Measurements from ENCODE around the gene SLCO2A1.

Gene SLCO2A1

DNA sequence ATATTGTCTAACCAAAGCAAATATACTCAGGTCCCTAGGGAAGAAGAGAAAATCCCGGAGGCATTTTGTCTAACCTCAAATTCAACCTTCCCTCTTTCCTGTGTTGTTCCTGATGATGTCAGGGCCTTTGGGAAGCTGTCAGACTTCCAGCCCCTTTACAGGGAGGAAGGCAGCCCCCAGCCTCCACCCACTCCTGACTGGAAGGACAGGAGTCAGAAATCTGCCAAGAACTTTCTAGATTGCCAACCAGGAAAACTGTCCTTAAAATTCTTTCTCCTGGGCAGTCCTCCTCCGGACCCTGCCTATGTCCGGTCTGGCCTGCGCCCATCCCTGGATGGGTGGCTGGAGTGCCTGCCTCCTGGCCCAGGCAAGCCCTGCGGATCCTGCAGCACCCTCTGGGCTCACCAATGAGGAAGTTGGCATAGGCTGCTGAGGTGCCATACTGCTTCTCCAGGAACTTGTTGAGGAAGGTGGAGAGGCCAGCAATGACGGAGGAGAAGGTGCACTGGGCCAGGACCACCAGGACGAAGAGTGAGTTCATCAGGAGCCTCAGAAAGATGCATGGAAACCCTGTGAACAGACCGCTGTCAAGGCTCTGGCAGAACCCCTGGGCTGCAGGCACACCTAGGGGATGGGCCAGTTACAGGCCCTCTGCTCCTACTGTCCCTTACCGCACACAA, 81.5 kb downstream of the SLCO2A1 start:
- H3K4me3 ChIP-seq (ENCODE audit: insufficient read depth, low read length, poor library complexity, severe bottlenecking): no peak overlapping the region
- H3F3A ChIP-seq (ENCODE audit: insufficient read depth): no peaks in the 10 kb centered on the region
- no peak overlapping the region for H2AFZ ChIP-seq (ENCODE audit: low read depth, low read length, severe bottlenecking)
- no peak overlapping the region for H3K4me2 ChIP-seq (ENCODE audit: low read depth, low read length, poor library complexity, severe bottlenecking)
- no peaks in the 10 kb centered on the region for H3K9me3 ChIP-seq (ENCODE audit: insufficient read depth, low read length)
- TF ChIP-seq EZH2phosphoT487 (conservative IDR thresholded peaks at IDR 0.05; ENCODE audit: low read length) (no peak), CTCF (IDR thresholded peaks at IDR 0.05; ENCODE audit: insufficient read depth, low read length, poor library complexity, severe bottlenecking) (no peak)
- no peak overlapping the region for H3K9ac ChIP-seq (ENCODE audit: low read length)
- H3K27me3 ChIP-seq (ENCODE audit: low read length): no peaks in the 10 kb centered on the region
- H3K27ac ChIP-seq (ENCODE audit: low read depth, low read length): no peak overlapping the region
- no peaks in the 10 kb centered on the region for H4K20me1 ChIP-seq (ENCODE audit: low read depth, low read length)
- no peaks in the 10 kb centered on the region for H3K36me3 ChIP-seq (ENCODE audit: low read length)
- no peaks in the 10 kb centered on the region for H3K79me2 ChIP-seq (ENCODE audit: insufficient read depth, low read length)
- no peaks in the 10 kb centered on the region for H3K9me2 ChIP-seq (replicated peaks; ENCODE audit: insufficient read depth, low read length)

GRCh38 chr3:133945381-133946095, 84.2 kb downstream of the SLCO2A1 start:
- H3K9me3 ChIP-seq (ENCODE audit: insufficient read depth, low read length): no peaks in the 10 kb centered on the region
- no peak overlapping the region for H3K4me3 ChIP-seq (ENCODE audit: insufficient read depth, low read length, poor library complexity, severe bottlenecking)
- H3K27ac ChIP-seq (ENCODE audit: low read depth, low read length): no peak overlapping the region
- no peak overlapping the region for H2AFZ ChIP-seq (ENCODE audit: low read depth, low read length, severe bottlenecking)
- no peaks in the 10 kb centered on the region for H3F3A ChIP-seq (ENCODE audit: insufficient read depth)
- no peak overlapping the region for H3K4me2 ChIP-seq (ENCODE audit: low read depth, low read length, poor library complexity, severe bottlenecking)
- no peaks in the 10 kb centered on the region for H3K79me2 ChIP-seq (ENCODE audit: insufficient read depth, low read length)
- TF ChIP-seq EZH2phosphoT487 (conservative IDR thresholded peaks at IDR 0.05; ENCODE audit: low read length) (no peak), CTCF (IDR thresholded peaks at IDR 0.05; ENCODE audit: insufficient read depth, low read length, poor library complexity, severe bottlenecking) (no peak)
- H3K9ac ChIP-seq (ENCODE audit: low read length): no peak overlapping the region
- H4K20me1 ChIP-seq (ENCODE audit: low read depth, low read length): no peaks in the 10 kb centered on the region
- no peaks in the 10 kb centered on the region for H3K36me3 ChIP-seq (ENCODE audit: low read length)
- H3K27me3 ChIP-seq (ENCODE audit: low read length): no peaks in the 10 kb centered on the region
- H3K9me2 ChIP-seq (replicated peaks; ENCODE audit: insufficient read depth, low read length): no peaks in the 10 kb centered on the region

- Histone ChIP-seq H3K9me3 (ENCODE audit: insufficient read depth, low read length) (no peaks in the 10 kb centered on the region), H3F3A (ENCODE audit: insufficient read depth) (no peaks in the 10 kb centered on the region), H3K9me2 (replicated peaks; ENCODE audit: insufficient read depth, low read length) (no peaks in the 10 kb centered on the region), H3K4me2 (ENCODE audit: low read depth, low read length, poor library complexity, severe bottlenecking) (no peak overlapping the region), H2AFZ (ENCODE audit: low read depth, low read length, severe bottlenecking) (no peak overlapping the region), H3K79me2 (ENCODE audit: insufficient read depth, low read length) (no peaks in the 10 kb centered on the region), H3K27ac (ENCODE audit: low read depth, low read length) (no peak overlapping the region), H3K27me3 (ENCODE audit: low read length) (no peaks in the 10 kb centered on the region), H3K36me3 (ENCODE audit: low read length) (no peaks in the 10 kb centered on the region), H4K20me1 (ENCODE audit: low read depth, low read length) (no peaks in the 10 kb centered on the region), H3K4me3 (ENCODE audit: insufficient read depth, low read length, poor library complexity, severe bottlenecking) (no peak overlapping the region), H3K9ac (ENCODE audit: low read length) (no peak overlapping the region)
- TF ChIP-seq CTCF (IDR thresholded peaks at IDR 0.05; ENCODE audit: insufficient read depth, low read length, poor library complexity, severe bottlenecking) (no peak), EZH2phosphoT487 (conservative IDR thresholded peaks at IDR 0.05; ENCODE audit: low read length) (no peak)
These were observed 84.9 kb downstream of the SLCO2A1 start for GRCh38 chr3:133944641-133945380.

Data from SU-DHL-6 (cell line).